Measurements from ENCODE around the gene CEP112. TPM values are rescaled to one million over a fixed set of nuclear protein-coding genes. Genes with fewer than 3 reads are reported as not detected.

Gene CEP112
- total and polyA plus RNA-seq, 2 of the 8 experiments (the other 6 are each of a cell fraction or from before 2014, with no cell fraction given), result 0.62 to 3.1 TPM

GRCh38 chr17:65593855-65594845, 597.8 kb downstream of the CEP112 start:
- Histone ChIP-seq H3K79me1 (ENCODE audit: low read depth, low read length) (no peaks in the 10 kb centered on the region), H3K4me3 (ENCODE audit: extremely low read depth in 1 of 4, insufficient read depth in 2 of 4, low read depth in 3 of 4, low read length in 4 of 4) (peak overlapping the region in 2 of 4 experiments; percentile 6 to 47; a peak in 4 of 8 replicates), H4K8ac (ENCODE audit: extremely low read depth, insufficient read depth, low read length) (no peak overlapping the region), H2BK20ac (ENCODE audit: low read length) (no peak overlapping the region; the same call in 1 of the 2 replicates), H3K4me1 (replicated peaks in 1 of 4; ENCODE audit: control insufficient read depth in 3 of 4, insufficient read depth in 4 of 4, low read length in 3 of 4) (peaks cover 4 to 21% (median 11%) of the 10 kb centered on the region in 4 experiments), H2BK5ac (ENCODE audit: low read depth, low read length) (peak overlapping the region; percentile 26; the same call in 1 of the 2 replicates), H3K79me2 (ENCODE audit: control insufficient read depth in 1 of 2, insufficient read depth in 2 of 2, low read length in 2 of 2) (no peaks in the 10 kb centered on the region), H4K91ac (replicated peaks; ENCODE audit: insufficient read length, low read length) (peak overlapping the region; percentile 32), H3K56ac (replicated peaks; ENCODE audit: insufficient read length, low read depth, low read length) (no peak overlapping the region), H3K14ac (ENCODE audit: insufficient read length) (no peak overlapping the region), H3K9me3 (ENCODE audit: insufficient read depth in 2 of 2, low read depth in 1 of 2, low read length in 1 of 2) (no peaks in the 10 kb centered on the region), H3K27me3 (replicated peaks in 1 of 4; ENCODE audit: control insufficient read depth in 3 of 4, extremely low read depth in 1 of 4, insufficient read depth in 3 of 4, low read length in 3 of 4) (no peaks in the 10 kb centered on the region), H2AK5ac (ENCODE audit: low read depth, low read length) (no peak overlapping the region), H2BK12ac (ENCODE audit: low read depth, low read length) (peak overlapping the region; percentile 73; the same call in 1 of the 2 replicates), H2AFZ (ENCODE audit: low read length) (peak overlapping the region; percentile 91), H3K23ac (ENCODE audit: insufficient read length) (no peak overlapping the region), H3K4ac (replicated peaks; ENCODE audit: insufficient read length, low read depth, low read length) (no peak overlapping the region), H3K23me2 (ENCODE audit: low read depth, low read length) (no peaks in the 10 kb centered on the region), H2BK120ac (replicated peaks; ENCODE audit: low read depth, low read length) (peak overlapping the region; percentile 34), H4K20me1 (replicated peaks in 1 of 2; ENCODE audit: control insufficient read depth in 1 of 2, insufficient read depth in 2 of 2, low read length in 2 of 2) (no peaks in the 10 kb centered on the region), H3K27ac (ENCODE audit: low read depth, low read length) (no peak overlapping the region), H3K4me2 (ENCODE audit: insufficient read depth in 1 of 2, low read depth in 2 of 2, low read length in 2 of 2) (peak overlapping the region; percentile 26 to 53), H3K36me3 (ENCODE audit: control insufficient read depth in 2 of 4, insufficient read depth in 4 of 4, low read length in 3 of 4) (no peaks in the 10 kb centered on the region), H2BK15ac (ENCODE audit: low read length) (no peak overlapping the region), H4K5ac (ENCODE audit: insufficient read length, low read depth, low read length) (no peak overlapping the region), H3K9ac (replicated peaks in 1 of 4; ENCODE audit: extremely low read depth in 1 of 4, low read depth in 3 of 4, low read length in 3 of 4) (no peak overlapping the region), H3K18ac (ENCODE audit: extremely low read depth, low read length) (peak overlapping the region; percentile 71; the same call in 1 of the 2 replicates)
- FAIRE-seq (no peak), DNase-seq (ENCODE audit: low read depth in 1 of 2, low spot score in 2 of 2) (no peak)
- 15% methylated on average over 18 of the region's 18 CpGs; no CpG with 5 or more reads in 1 of the 2 experiments for WGBS, 2 experiments (ENCODE audit: extremely low coverage in 1 of 2, insufficient coverage in 1 of 2, insufficient read length in 1 of 2, insufficient replicate concordance in 2 of 2, low coverage in 1 of 2, low lambda C conversion rate in 2 of 2, missing lambda C conversion rate in 1 of 2)
- CTCF ChIA-PET (ENCODE audit: partially characterized antibody), result interaction anchor here (0.6 to 1.8 kb wide), 8 partner anchors 10 to 203 kb away, joined by 3 to 6 read pairs (median 4); no protein-coding TSS in a partner anchor
- TF ChIP-seq MAX (IDR thresholded peaks at IDR 0.05) (peak; percentile 45; the same call in 1 of the 2 replicates), E2F6 (IDR thresholded peaks at IDR 0.05) (no peak)
- POLR2A ChIA-PET (ENCODE audit: partially characterized antibody), result interaction anchor here (1.4 kb wide), 1 partner anchor 22 kb away, joined by 4 read pairs; no protein-coding TSS in a partner anchor

Data from H1 (cell line).